Cardiac muscle cell (in vitro differentiated cells and primary cell): ENCODE measurements around the gene MACO1. TPM values are rescaled to one million over a fixed set of nuclear protein-coding genes. Genes with fewer than 3 reads are reported as not detected.
"Not testable (repeated sequence)": the region's sequence is repeated elsewhere in the genome, so short reads cannot be mapped to it uniquely, and the experiment has no call there.

Experiments
- DNase-seq, 2 donors: peaks; one replicate each; pipeline versions ENCODE4 v3.0.0 to v3.0.0-alpha.2; 2010 to 2017; ENCODE audit warnings: low read depth in 1 of 2, low spot score in 1 of 2
- H3K27ac ChIP-seq: fragments of 200-600 bp; sonication (generic); 2 replicates; pipeline ENCODE4 v1.5.1; 2016
- H3K27me3 ChIP-seq: fragments of 200-600 bp; sonication (generic); 2 replicates; pipeline ENCODE4 v1.6.0; 2016; ENCODE audit warnings: control low read depth
- H3K36me3 ChIP-seq: fragments of 200-600 bp; sonication (generic); 2 replicates; pipeline ENCODE4 v1.5.1; 2016; ENCODE audit warnings: control low read depth
- H3K4me1 ChIP-seq: fragments of 200-600 bp; sonication (generic); 2 replicates; pipeline ENCODE4 v1.8.1; 2017; ENCODE audit warnings: low read depth, mild to moderate bottlenecking, mixed run types
- H3K4me3 ChIP-seq: fragments of 200-600 bp; sonication (generic); 2 replicates; pipeline ENCODE4 v1.5.1; 2016; ENCODE audit warnings: mild to moderate bottlenecking
- H3K9me3 ChIP-seq: fragments of 200-600 bp; sonication (generic); 2 replicates; pipeline ENCODE4 v1.5.1; 2017; ENCODE audit warnings: low read depth, mild to moderate bottlenecking, control low read depth
- CTCF ChIP-seq: IDR thresholded peaks from 2 replicates; pipeline ENCODE4 v1.5.1; 2012; ENCODE audit warnings: low read depth, mild to moderate bottlenecking, low read length
- polyA plus RNA-seq: library from polyadenylated mRNA; unstranded; fragments of >200 nt; fragmentation: Nextera tagmentation; extraction: Ambion mirVana; gene quantifications from 2 replicates; pipeline ENCODE4 v1.2.1, GENCODE V29; 2016
- total RNA-seq: library from RNA; depleted of rRNA; stranded (reverse); fragments of >200 nt; gene quantifications from 2 replicates; pipeline ENCODE4 v1.2.3, GENCODE V29; 2016

The MACO1 gene
- total and polyA plus RNA-seq, 2 experiments from 2014 or later, result 10.6 to 13.8 TPM

GRCh38 chr1:25402947-25403803 lies 27.5 kb upstream of the MACO1 start:
- not testable (repeated sequence) for H3K4me3 ChIP-seq, H3K27ac ChIP-seq, H3K4me1 ChIP-seq, DNase-seq, H3K36me3 ChIP-seq, H3K9me3 ChIP-seq
- peak; percentile 25 for TF ChIP-seq CTCF
- H3K27me3 ChIP-seq, result peaks cover 10% of the 10 kb centered on the region

- H3K4me1 ChIP-seq, H3K27me3 ChIP-seq, H3K9me3 ChIP-seq, H3K4me3 ChIP-seq, DNase-seq, H3K36me3 ChIP-seq, H3K27ac ChIP-seq: not testable (repeated sequence)
Observed at GRCh38 chr1:25405731-25406305, 24.9 kb upstream of the MACO1 start.

- not testable (repeated sequence) for H3K4me1 ChIP-seq, H3K9me3 ChIP-seq, H3K36me3 ChIP-seq, H3K4me3 ChIP-seq, DNase-seq, H3K27ac ChIP-seq, H3K27me3 ChIP-seq
Observed at GRCh38 chr1:25409641-25410427, 20.9 kb upstream of the MACO1 start.

- not testable (repeated sequence) for DNase-seq, H3K9me3 ChIP-seq, H3K27ac ChIP-seq, H3K27me3 ChIP-seq, H3K36me3 ChIP-seq, H3K4me3 ChIP-seq, H3K4me1 ChIP-seq
Observed at GRCh38 chr1:25412872-25413623, 17.6 kb upstream of the MACO1 start.

GRCh38 chr1:25414157-25414556 lies 16.5 kb upstream of the MACO1 start:
- H3K4me3 ChIP-seq, H3K4me1 ChIP-seq, H3K27me3 ChIP-seq, H3K27ac ChIP-seq, H3K9me3 ChIP-seq, H3K36me3 ChIP-seq, DNase-seq: not testable (repeated sequence)

GRCh38 chr1:25414578-25414977 lies 16.1 kb upstream of the MACO1 start:
- not testable (repeated sequence) for DNase-seq, H3K9me3 ChIP-seq, H3K36me3 ChIP-seq, H3K4me3 ChIP-seq, H3K27ac ChIP-seq, H3K4me1 ChIP-seq, H3K27me3 ChIP-seq

- not testable (repeated sequence) for H3K4me3 ChIP-seq, H3K4me1 ChIP-seq, H3K9me3 ChIP-seq, H3K36me3 ChIP-seq, H3K27me3 ChIP-seq, H3K27ac ChIP-seq, DNase-seq
Observed at GRCh38 chr1:25417280-25417679, 13.4 kb upstream of the MACO1 start.

- DNase-seq, result not testable (repeated sequence)
Observed at GRCh38 chr1:25419339-25419738, 11.4 kb upstream of the MACO1 start.

GRCh38 chr1:25420715-25421114 lies 10.0 kb upstream of the MACO1 start, which contains the start of gene RHCE:
TSS of gene RHCE (minus strand) at chr1:25420825. CDS start at chr1:25420786, 39 bp downstream.
- DNase-seq, H3K27ac ChIP-seq: not testable (repeated sequence)

More at GRCh38 chr1:25419339-25419738, 11.4 kb upstream of the MACO1 start:
- H3K4me1 ChIP-seq, H3K36me3 ChIP-seq, H3K4me3 ChIP-seq, H3K27me3 ChIP-seq, H3K9me3 ChIP-seq, H3K27ac ChIP-seq: not testable (repeated sequence)

GRCh38 chr1:25423206-25423605 lies 7.5 kb upstream of the MACO1 start:
- H3K9me3 ChIP-seq, H3K4me1 ChIP-seq, H3K36me3 ChIP-seq, H3K4me3 ChIP-seq, H3K27me3 ChIP-seq, DNase-seq, H3K27ac ChIP-seq: not testable (repeated sequence)

More at GRCh38 chr1:25420715-25421114, 10.0 kb upstream of the MACO1 start, which contains the start of gene RHCE:
- H3K27me3 ChIP-seq, H3K36me3 ChIP-seq, H3K4me3 ChIP-seq, H3K9me3 ChIP-seq, H3K4me1 ChIP-seq: not testable (repeated sequence)
